SU-DHL-6 (cell line): ENCODE data around the gene BNIP2.

ENCODE experiments used
- H2AFZ ChIP-seq: fragments of 200-600 bp; sonication (generic); 2 replicates; pipeline ENCODE4 v1.6.1; 2014; ENCODE audit warnings: low read depth, mild to moderate bottlenecking, moderate library complexity, mixed read lengths, antibody characterized with exemption, low read length; ENCODE audit not compliant: severe bottlenecking
- H3F3A ChIP-seq: fragments of 200-600 bp; shearing (Covaris generic); 2 replicates; pipeline ENCODE4 v1.6.0; 2016; ENCODE audit warnings: antibody characterized with exemption, mild to moderate bottlenecking; ENCODE audit not compliant: insufficient read depth
- H3K27ac ChIP-seq: fragments of 200-600 bp; sonication (generic); 2 replicates; pipeline ENCODE4 v1.5.1; 2016; ENCODE audit warnings: low read depth, mild to moderate bottlenecking, low read length, moderate library complexity, mixed read lengths
- H3K27me3 ChIP-seq: fragments of 200-600 bp; sonication (generic), shearing (Covaris generic); 2 replicates; pipeline ENCODE4 v1.6.0; 2014; ENCODE audit warnings: mild to moderate bottlenecking, low read length
- H3K36me3 ChIP-seq: fragments of 200-600 bp; sonication (generic); 2 replicates; pipeline ENCODE4 v1.6.1; 2014; ENCODE audit warnings: mild to moderate bottlenecking, low read length, mixed read lengths
- H3K4me2 ChIP-seq: fragments of 300-600, 200-600 bp; shearing (Covaris generic), sonication (generic); 2 replicates; pipeline ENCODE4 v1.6.0; 2014; ENCODE audit warnings: low read length, low read depth, mild to moderate bottlenecking; ENCODE audit not compliant: poor library complexity, severe bottlenecking
- H3K4me3 ChIP-seq: fragments of 200-600 bp; sonication (generic); 2 replicates; pipeline ENCODE4 v1.5.1; 2014; ENCODE audit warnings: antibody characterized with exemption, low read length, mild to moderate bottlenecking, mixed read lengths; ENCODE audit not compliant: insufficient read depth, poor library complexity, severe bottlenecking
- H3K79me2 ChIP-seq: fragments of 200-600 bp; sonication (generic); 2 replicates; pipeline ENCODE4 v1.6.1; 2014; ENCODE audit warnings: mild to moderate bottlenecking, low read length, moderate library complexity; ENCODE audit not compliant: insufficient read depth
- H3K9ac ChIP-seq: fragments of 200-600 bp; sonication (generic); 2 replicates; pipeline ENCODE4 v1.7.0; 2014; ENCODE audit warnings: mild to moderate bottlenecking, low read length
- H3K9me2 ChIP-seq: fragments of 200-600 bp; sonication (generic); replicated peaks from 2 replicates; pipeline ENCODE4 v1.6.1; 2014; ENCODE audit warnings: low read length; ENCODE audit not compliant: insufficient read depth
- H3K9me3 ChIP-seq: fragments of 200-600 bp; sonication (generic); 2 replicates; pipeline ENCODE4 v1.6.1; 2014; ENCODE audit warnings: low read length, mixed read lengths; ENCODE audit not compliant: insufficient read depth
- H4K20me1 ChIP-seq: fragments of 200-600 bp; sonication (generic); 2 replicates; pipeline ENCODE4 v1.6.1; 2014; ENCODE audit warnings: low read depth, mild to moderate bottlenecking, antibody characterized with exemption, low read length, moderate library complexity, mixed read lengths
- CTCF ChIP-seq: fragments of 200-600 bp; sonication (generic); IDR thresholded peaks from one replicate; pipeline ENCODE4 v1.5.1; 2017; ENCODE audit warnings: antibody characterized with exemption, mild to moderate bottlenecking, low read length, moderate library complexity; ENCODE audit not compliant: insufficient read depth, poor library complexity, severe bottlenecking
- EZH2phosphoT487 ChIP-seq: fragments of 200-600 bp; sonication (generic), shearing (Covaris generic); conservative IDR thresholded peaks from 2 replicates; pipeline ENCODE4 v1.6.1; 2018; ENCODE audit warnings: mild to moderate bottlenecking, antibody characterized with exemption, low read length, moderate library complexity, mixed read lengths

The BNIP2 gene

GRCh38 chr15:59707619-59708018, 18.5 kb upstream of the BNIP2 start:
- Histone ChIP-seq H3K27ac (no peak overlapping the region), H3K9me2 (no peaks in the 10 kb centered on the region), H3K9me3 (no peaks in the 10 kb centered on the region)

GRCh38 chr15:59703979-59704796, 15.1 kb upstream of the BNIP2 start:
- Histone ChIP-seq H3K27me3 (no peaks in the 10 kb centered on the region; the same call in 1 of the 2 replicates), H3K9me3 (no peaks in the 10 kb centered on the region), H3K4me2 (no peak overlapping the region), H3K9ac (no peak overlapping the region), H3K27ac (no peak overlapping the region), H3K9me2 (no peaks in the 10 kb centered on the region), H3K4me3 (no peak overlapping the region), H3K79me2 (no peaks in the 10 kb centered on the region), H2AFZ (no peak overlapping the region), H3K36me3 (no peaks in the 10 kb centered on the region), H4K20me1 (peaks cover 4% of the 10 kb centered on the region; the same call in 1 of the 2 replicates), H3F3A (no peaks in the 10 kb centered on the region)
- TF ChIP-seq CTCF (no peak), EZH2phosphoT487 (no peak)

More at GRCh38 chr15:59707619-59708018, 18.5 kb upstream of the BNIP2 start:
- Histone ChIP-seq H3K9ac (no peak overlapping the region), H3F3A (no peaks in the 10 kb centered on the region), H3K4me2 (no peak overlapping the region), H3K36me3 (no peaks in the 10 kb centered on the region), H3K4me3 (no peak overlapping the region), H2AFZ (no peak overlapping the region), H3K27me3 (no peaks in the 10 kb centered on the region), H3K79me2 (no peaks in the 10 kb centered on the region), H4K20me1 (peaks cover 4% of the 10 kb centered on the region; the same call in 1 of the 2 replicates)
- TF ChIP-seq EZH2phosphoT487 (no peak), CTCF (no peak)

GRCh38 chr15:59702351-59702750, 13.2 kb upstream of the BNIP2 start:
- peaks cover 4% of the 10 kb centered on the region; the same call in 1 of the 2 replicates for H4K20me1 ChIP-seq
- no peak overlapping the region for H2AFZ ChIP-seq
- H3F3A ChIP-seq, result no peaks in the 10 kb centered on the region
- H3K9me2 ChIP-seq, result no peaks in the 10 kb centered on the region
- H3K36me3 ChIP-seq, result no peaks in the 10 kb centered on the region
- TF ChIP-seq EZH2phosphoT487 (no peak), CTCF (no peak)
- H3K4me3 ChIP-seq, result no peak overlapping the region
- H3K4me2 ChIP-seq, result no peak overlapping the region
- H3K9me3 ChIP-seq, result no peaks in the 10 kb centered on the region
- no peak overlapping the region for H3K9ac ChIP-seq
- H3K79me2 ChIP-seq, result no peaks in the 10 kb centered on the region
- H3K27me3 ChIP-seq, result no peaks in the 10 kb centered on the region; the same call in 1 of the 2 replicates
- no peak overlapping the region for H3K27ac ChIP-seq
